GM19193 (cell line): Measurements from ENCODE around the gene ZNF92.
A peak's percentile ranks its signal among the peaks of the same experiment; 100 is the strongest.

Experiments used
- POLR2A ChIP-seq: IDR thresholded peaks from 4 replicates; pipeline ENCODE4 v1.6.1; 2011; ENCODE audit not compliant: insufficient read depth, insufficient read length; ENCODE audit errors: extremely low read depth

ZNF92 gene

DNA sequence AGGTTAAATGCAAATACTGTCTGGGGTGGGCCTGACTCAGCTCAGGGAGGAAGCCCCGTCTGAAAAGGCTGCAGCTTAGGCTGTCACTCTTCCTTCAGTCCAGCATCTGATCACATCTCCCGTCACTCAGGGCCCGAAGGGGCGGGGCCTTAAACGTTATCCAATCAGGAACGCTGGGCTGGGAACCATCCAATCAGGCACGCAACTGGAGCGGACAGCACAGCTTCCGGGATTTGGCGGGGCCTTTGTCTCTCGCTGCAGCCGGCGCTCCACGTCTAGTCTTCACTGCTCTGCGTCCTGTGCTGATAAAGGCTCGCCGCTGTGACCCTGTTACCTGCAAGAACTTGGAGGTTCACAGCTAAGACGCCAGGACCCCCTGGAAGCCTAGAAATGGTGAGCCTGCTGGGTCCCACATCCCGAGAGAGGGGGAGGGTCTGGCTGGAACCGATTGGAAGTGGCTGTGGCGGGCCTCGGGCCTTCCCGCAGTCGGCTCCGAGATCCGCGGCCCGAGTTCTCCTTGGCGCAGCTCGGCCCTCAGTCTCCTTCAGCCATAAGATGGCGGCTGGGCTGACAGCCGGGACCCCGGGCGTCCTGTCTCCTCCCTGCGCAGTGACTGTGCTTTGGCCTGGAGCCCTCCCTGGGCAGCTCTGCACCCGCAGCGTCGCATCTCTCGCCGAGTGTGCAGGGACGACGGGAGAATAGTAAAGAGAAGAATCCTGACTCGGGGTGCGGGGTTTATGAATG, at the start of gene ZNF92:
TSS of gene ZNF92 (plus strand) at position 248 of the 744 bp plus-strand sequence. CDS start at position 391, 143 bp downstream.
- TF ChIP-seq POLR2A, result peak; percentile 98

DNA sequence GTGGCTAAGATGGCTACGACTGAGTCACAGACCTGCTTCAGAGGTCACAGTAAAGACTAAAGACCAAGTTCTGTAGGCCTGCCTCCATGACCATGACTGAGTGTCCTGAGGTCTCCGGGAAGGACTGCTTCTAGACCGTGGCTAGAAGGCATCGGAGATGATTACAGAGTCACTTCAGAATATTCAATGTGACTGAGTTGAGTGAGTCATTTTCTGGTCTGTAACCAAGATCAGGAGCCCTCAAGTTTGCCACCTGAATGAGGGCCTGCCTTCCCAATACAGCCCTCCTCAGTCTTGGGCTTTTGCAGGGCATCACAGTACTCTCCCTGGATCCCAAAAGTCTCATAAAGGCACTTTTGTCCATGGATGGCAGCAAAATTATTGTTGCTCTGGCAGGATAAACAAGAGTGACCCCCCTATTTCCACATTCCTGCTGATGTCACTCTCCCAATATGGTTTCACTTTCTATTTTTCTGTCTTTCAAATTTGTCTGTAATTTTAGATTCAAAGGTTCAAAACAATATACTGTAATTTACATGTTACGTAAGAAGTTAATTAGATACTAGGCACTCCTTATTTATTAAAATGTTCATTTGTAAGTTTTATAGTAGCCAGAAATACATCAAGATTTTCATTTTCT, 47.7 kb upstream of the ZNF92 start:
- no peak for TF ChIP-seq POLR2A

DNA sequence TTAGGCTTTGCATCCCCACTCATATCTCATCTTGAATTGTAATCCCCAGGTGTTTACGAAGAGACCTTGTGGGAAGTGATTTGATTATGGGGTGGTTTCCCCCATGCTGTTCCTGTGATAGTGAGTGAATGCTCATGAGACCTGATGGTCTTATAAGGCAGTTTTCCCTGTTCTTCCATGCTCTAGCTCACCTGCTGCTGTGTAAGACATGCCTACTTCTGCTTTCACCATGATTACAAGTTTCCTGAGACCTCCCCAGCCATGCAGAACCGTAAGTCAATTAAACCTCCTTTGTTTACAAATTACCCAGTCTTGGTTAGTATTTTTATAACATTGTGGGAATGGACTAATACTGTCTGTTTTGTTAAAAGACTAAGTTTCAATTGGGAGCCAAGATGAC, 35.3 kb upstream of the ZNF92 start:
- no peak for TF ChIP-seq POLR2A

DNA sequence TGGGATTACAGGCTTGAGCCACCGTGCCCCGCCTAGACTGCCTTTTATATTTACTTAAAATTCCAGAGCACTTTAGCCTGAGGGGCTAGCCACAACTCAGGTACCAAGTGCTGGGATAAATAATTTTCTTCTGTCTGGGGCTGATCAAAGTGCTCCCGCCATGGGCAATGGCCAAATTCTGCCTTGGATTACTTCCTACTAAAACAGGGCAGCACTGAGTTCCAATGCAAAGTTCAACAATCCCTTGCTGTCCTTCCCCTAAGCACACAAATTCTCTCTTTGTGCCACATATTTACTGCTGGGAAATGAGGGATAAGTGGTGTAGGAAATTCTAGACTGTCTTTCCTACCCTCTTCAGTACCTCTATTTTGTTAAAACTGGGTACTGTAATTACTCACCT, 34.4 kb upstream of the ZNF92 start:
- no peak for TF ChIP-seq POLR2A

DNA sequence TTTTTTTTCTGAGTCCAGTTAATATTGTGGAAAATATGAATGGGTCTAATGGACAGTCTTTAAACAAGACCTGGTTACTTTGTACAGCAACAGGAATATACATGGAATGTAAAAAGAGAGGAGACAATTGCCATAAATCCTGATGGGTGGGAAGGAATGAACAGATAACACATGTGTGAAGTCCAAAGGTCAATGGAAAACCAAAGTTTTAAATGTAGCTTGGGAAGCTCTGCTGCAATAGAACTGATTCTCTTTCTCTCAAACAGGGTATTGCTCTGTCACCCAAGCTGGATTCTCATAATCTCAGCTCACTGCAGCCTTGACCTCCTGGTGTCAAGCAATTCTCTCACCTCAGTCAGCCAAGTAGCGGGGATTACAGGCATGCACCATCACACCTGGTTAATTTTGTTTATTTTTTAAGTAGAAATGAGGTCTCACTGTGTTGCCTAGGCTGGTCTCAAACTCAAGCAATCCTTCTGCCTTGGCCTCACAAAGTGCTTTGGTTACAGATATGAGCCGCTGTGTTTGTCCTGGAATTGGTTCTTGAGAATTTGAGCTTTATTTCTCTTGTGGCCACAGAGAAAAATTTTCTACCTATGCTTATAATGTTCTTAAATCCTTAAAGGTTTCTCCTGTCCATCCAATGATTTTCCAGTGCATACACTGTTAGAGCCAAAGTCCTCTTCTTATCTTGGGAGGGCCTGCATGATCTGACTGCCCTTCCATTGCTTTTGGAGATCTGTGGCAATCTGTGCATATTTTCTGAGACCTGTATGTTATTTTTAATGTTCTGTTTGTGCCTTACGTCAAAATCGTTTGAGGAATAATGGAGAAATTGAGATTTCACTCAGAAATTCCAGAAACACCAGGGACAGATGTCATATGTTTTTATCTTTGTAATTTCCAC, 30.7 kb upstream of the ZNF92 start:
- TF ChIP-seq POLR2A, result no peak

DNA sequence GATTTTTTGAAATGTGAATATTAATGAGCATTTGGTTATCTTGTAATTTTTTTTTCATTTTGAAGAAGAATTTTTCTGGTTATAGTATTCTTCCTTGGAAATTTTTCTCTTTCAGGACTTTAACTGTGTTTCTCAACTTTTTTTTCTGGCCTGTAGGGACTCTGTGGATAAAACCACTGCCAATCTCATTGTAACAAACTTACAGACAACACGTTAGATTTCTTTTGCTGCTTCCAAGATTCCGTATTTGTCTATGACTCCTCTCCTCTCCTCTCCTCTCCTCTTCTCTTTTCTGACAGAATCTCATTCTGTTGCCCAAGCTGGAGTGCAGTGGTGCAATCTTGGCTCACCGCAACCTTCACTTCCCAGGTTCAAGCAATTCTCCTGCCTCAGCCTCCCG, 19.4 kb upstream of the ZNF92 start:
- TF ChIP-seq POLR2A, result no peak

DNA sequence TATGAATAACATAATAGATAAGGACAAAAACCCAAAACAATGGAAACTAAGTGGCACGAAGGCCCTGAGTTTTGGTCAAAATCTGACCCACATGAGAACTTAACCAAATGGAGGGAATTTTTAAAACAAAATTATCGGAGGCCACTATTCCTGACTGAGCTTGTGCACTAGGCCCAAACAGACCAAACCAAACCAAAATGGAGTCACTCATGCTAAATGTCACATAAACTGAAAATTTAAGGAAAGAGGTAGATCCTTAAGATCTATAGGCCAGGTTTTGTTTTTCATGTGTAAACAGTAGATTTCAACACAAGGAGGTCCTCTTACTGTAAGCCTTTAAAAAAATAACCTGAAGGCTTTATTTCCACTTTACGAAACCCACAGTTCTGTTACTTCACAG, 3.8 kb upstream of the ZNF92 start:
- TF ChIP-seq POLR2A, result no peak

DNA sequence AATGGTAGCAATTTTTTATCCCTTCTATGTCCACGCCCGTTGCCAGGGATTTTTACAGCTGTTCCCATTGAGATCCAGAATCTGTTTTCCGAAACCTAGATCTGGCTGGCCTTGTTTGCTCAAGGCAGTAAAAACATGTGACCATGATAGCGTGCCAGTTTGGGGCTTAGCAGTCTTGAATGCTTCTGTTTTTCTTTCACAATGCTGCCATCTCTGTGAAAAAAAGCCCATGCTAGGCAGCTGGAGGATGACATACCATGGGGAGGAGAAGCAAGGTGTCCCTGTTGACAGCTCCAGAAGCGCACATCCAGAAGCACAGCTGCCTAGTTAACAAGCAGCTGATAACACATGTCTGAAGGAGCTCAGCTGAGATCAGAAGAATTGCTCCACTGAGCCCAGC, 2.2 kb upstream of the ZNF92 start:
- no peak for TF ChIP-seq POLR2A

DNA sequence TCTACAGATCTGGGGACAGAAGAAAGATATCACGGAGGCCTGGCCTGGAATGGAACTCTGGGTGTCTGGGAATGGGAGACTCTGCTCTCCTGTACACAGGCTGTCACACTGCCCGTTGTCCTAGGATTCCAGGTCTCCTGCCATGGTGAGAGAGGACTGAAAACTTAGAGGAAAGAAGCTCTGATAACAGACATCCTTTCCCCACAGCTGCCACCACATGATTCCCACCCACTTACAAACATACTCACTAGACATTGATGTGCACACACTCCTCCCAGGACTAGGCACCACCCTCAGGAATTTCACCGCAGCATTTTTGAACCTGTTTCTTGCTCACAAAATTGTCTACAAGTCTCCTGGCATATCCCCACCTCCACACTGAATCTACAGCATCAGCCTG, 5.7 kb downstream of the ZNF92 start:
- TF ChIP-seq POLR2A, result no peak

DNA sequence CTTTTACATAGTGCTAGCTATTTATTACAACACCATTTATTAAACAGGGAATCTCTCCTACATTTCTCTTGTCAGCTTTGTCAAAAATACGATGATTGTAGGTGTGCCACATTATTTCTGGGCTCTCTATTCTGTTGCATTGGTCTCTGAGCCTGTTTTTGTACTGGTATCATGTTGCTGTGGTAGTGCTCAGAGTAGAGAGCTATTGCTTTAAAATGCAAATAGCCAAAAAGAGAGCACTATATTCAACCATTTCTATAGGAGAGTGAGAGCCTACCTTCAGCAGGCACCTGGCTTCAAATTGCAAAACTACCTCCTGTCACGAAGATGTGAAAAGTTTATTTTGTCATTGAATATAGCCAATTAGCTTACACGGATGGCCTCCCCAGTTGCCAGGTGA, 8.1 kb downstream of the ZNF92 start:
- TF ChIP-seq POLR2A, result no peak

DNA sequence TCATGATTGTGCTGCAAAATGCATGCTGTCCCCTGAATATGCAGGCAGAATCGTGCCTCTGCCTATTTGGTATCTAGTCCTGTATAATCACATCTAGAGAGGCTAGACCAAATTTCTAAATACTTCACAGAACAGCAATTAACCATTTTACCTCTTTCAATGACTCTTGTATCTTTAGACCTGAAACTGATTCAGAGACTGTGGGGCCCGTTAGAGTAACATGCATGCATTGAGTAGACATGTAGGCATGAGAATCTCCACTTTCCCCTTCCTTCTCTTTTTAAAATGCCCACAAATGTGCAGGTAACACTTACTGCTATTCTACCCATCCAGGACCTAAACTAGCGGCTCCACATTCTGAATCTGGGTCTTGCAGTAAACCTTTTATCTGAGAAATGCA, 8.8 kb downstream of the ZNF92 start:
- TF ChIP-seq POLR2A, result no peak

DNA sequence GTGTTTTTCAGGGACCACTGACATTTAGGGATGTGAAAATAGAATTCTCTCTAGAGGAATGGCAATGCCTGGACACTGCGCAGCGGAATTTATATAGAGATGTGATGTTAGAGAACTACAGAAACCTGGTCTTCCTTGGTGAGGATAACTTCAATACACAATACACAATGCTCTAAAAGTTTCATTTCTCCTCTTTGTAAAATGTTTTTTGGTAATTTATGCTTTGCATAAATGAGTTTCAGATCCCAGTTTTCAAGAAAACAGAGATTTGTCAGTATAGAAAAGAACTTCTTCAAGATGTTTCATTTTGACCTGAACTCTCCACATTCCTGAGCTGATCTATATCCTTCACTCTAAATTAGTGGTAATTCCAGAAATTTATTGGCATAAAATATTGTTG, 14.2 kb downstream of the ZNF92 start:
- TF ChIP-seq POLR2A, result no peak

DNA sequence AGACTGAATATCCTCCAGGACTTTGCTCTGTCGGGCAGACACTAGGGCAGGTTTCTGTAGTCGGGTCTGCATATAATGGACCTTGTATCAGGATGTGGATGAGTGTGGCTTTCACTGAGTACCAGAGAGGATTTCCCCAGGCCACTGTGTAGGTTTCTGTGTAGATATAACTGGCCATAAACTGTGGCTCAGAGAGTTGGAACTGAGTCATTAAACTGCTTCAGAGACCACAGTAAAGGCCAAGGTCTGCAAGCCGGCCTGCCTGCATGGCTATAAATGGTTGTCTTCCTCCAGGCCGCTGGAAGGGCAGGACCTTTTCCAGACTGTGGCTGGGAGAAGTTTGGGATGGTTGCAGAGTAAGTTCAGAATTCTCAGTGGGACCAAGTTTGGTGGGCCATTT, 16.9 kb downstream of the ZNF92 start:
- TF ChIP-seq POLR2A, result no peak

DNA sequence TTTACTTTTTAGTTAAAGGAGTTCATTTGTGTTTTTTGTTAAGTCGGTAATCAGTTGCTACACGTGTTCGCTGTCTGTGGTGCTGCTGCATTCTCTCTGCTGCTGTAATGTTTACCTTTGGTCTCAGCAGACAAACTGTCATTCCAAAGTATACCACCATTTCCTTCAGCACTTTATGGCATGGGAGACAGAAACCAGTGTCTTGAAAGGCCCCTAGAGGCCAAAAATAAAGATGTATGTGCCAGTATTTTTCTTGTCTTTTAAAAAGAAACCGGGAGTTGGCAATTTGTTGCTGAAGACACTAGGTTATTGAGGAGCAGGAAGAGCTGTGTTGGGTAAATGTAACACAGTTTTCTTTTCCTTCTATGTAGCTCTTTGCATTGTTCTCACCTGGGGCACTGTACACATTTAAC, 24.1 kb downstream of the ZNF92 start:
- no peak for TF ChIP-seq POLR2A

DNA sequence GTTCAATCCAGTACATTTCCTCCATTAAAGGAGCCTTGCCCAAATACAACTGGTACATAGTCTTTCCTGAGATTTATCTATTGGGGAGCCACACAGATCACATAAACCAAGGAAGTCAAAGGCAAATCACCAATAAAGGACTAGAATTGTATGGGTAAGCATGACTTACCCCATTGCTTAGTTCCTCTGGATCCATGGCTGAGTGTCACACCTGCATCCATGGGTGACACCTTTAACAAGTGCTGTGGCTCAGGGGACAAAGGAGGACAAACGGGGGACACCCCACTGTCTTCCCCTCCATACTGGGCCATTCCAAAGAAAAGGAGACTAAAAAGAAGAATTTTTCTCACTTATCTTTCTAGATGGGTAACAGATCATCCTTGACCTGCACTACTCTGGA, 30.4 kb downstream of the ZNF92 start:
- TF ChIP-seq POLR2A, result no peak
